Measurements from ENCODE around the gene RPH3AL. TPM values are rescaled to one million over a fixed set of nuclear protein-coding genes. Genes with fewer than 3 reads are reported as not detected.
"Not testable (repeated sequence)": the region's sequence is repeated elsewhere in the genome, so short reads cannot be mapped to it uniquely, and the experiment has no call there.

RPH3AL gene
- total RNA-seq, 2 experiments from 2014 or later: 1.6 to 2.2 TPM

DNA sequence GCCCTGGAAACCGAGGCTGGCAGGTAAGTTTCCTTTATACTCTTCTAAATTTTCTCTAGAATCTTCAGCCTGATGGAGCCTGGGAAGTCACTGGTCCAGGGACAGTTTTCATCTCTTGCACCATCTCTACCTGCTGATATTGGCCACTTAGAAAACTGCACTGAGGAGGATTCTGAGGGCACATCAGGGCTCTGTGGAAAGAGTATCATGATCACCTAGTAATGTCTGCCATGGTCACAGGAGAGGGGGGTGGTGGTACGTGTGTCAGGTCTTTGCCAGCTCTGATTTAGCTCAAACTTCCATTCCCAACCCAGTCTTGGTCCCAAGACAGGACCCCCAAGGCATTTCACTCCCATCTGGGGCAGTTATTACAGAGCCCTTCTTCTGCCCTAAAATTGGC lies 136.0 kb downstream of the RPH3AL start:
- CTCF ChIA-PET: no interaction called here
- Mint-ChIP-seq H3K27ac (no peak overlapping the region), H3K4me3 (no peak overlapping the region), H3K9me3 (no peaks in the 10 kb centered on the region), H3K36me3 (ENCODE audit: low read depth) (no peaks in the 10 kb centered on the region), H3K4me1 (ENCODE audit: low read depth) (no peaks in the 10 kb centered on the region), H3K27me3 (ENCODE audit: low read depth) (no peaks in the 10 kb centered on the region)
- intact Hi-C loops (cut with micrococcal nuclease): no loop called here
- no peak for DNase-seq

DNA sequence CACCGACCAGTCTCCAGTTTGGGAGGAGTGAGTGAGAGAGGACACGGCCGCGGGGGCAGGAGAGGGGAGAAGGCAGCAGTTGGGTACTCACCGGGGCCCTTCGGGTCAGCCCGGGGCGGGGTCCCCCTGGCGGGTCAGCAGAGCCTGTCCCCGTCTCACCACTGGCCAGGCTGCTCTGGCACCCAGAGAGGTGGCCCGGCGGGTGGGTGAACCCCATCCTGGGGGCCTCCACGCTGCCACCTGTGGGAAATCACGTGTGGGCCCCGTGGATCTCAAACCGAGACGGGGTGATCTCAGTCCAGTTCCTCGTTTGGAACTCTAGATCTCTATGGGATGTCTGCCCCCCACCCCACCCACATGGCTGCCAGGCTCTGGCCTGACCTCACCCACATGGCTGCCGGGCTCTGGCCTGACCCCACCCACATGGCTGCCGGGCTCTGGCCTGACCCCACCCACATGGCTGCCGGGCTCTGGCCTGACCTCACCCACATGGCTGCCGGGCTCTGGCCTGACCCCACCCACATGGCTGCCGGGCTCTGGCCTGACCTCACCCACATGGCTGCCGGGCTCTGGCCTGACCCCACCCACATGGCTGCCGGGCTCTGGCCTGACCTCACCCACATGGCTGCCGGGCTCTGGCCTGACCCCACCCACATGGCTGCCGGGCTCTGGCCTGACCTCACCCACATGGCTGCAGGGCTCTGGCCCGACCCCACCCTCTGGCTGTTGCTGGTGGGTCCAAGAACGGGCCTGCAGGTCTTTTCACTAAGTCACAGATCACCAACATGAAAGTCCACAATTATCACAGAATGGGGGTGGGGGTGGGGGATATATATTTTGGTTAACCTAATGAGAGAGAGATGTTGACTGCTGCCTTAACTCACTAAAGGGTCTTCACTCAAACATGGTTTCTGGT lies 136.8 kb downstream of the RPH3AL start:
- H3K4me1 Mint-ChIP-seq (ENCODE audit: low read depth); H3K9me3 Mint-ChIP-seq; CTCF ChIA-PET; H3K4me3 Mint-ChIP-seq; H3K36me3 Mint-ChIP-seq (ENCODE audit: low read depth); intact Hi-C loops (cut with micrococcal nuclease); H3K27ac Mint-ChIP-seq; H3K27me3 Mint-ChIP-seq (ENCODE audit: low read depth); DNase-seq: not testable (repeated sequence)

- intact Hi-C loops (cut with micrococcal nuclease): no loop called here
- no peaks in the 10 kb centered on the region for H3K36me3 Mint-ChIP-seq (ENCODE audit: low read depth)
- no peaks in the 10 kb centered on the region for H3K4me1 Mint-ChIP-seq (ENCODE audit: low read depth)
- H3K9me3 Mint-ChIP-seq: no peaks in the 10 kb centered on the region
- no peak for DNase-seq
- H3K27ac Mint-ChIP-seq: no peak overlapping the region
- H3K4me3 Mint-ChIP-seq: no peak overlapping the region
- CTCF ChIA-PET: no interaction called here
- no peaks in the 10 kb centered on the region for H3K27me3 Mint-ChIP-seq (ENCODE audit: low read depth)
Observed at GRCh38 chr17:214881-215331, 137.7 kb downstream of the RPH3AL start.

- H3K4me3 Mint-ChIP-seq: no peak overlapping the region
- no peaks in the 10 kb centered on the region for H3K9me3 Mint-ChIP-seq
- H3K27me3 Mint-ChIP-seq (ENCODE audit: low read depth): peaks cover 4% of the 10 kb centered on the region
- no peak for DNase-seq
- no peak overlapping the region for H3K27ac Mint-ChIP-seq
- no peaks in the 10 kb centered on the region for H3K4me1 Mint-ChIP-seq (ENCODE audit: low read depth)
- peaks cover 1% of the 10 kb centered on the region for H3K36me3 Mint-ChIP-seq (ENCODE audit: low read depth)
- CTCF ChIA-PET: interaction anchor here (0.5 kb wide), 1 partner anchor 48 kb away, joined by 3 read pairs; no protein-coding TSS in a partner anchor
- intact Hi-C loops (cut with micrococcal nuclease): no loop called here
Observed at GRCh38 chr17:213286-214105, 139.1 kb downstream of the RPH3AL start.

- H3K27me3 Mint-ChIP-seq (ENCODE audit: low read depth): peaks cover 13% of the 10 kb centered on the region
- H3K27ac Mint-ChIP-seq: no peak overlapping the region
- CTCF ChIA-PET: no interaction called here
- no peaks in the 10 kb centered on the region for H3K9me3 Mint-ChIP-seq
- no peak for DNase-seq
- H3K4me3 Mint-ChIP-seq: no peak overlapping the region
- H3K36me3 Mint-ChIP-seq (ENCODE audit: low read depth): peaks cover 1% of the 10 kb centered on the region
- H3K4me1 Mint-ChIP-seq (ENCODE audit: low read depth): no peaks in the 10 kb centered on the region
- intact Hi-C loops (cut with micrococcal nuclease): no loop called here
Observed at GRCh38 chr17:210402-210801, 142.2 kb downstream of the RPH3AL start.

DNA sequence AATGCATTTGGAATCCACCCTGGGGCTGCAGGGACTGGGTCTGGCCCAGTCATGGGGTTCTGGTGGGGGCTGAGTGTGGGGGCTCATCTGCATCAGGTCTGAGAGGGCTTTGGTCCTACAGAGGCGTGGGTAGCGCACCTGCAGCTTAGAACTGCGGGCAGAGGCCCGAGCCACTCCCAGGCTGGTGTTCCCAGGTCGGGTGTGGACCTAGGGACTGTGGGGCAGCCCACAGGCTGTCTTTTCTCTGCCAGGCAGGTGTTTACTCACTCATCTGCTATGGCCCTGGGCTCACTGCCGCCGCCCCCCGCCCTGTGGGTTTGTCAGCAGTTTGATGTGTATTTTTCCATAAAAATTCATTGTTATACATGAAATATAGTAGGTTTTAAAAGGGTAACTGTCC lies 144.2 kb downstream of the RPH3AL start:
- H3K27me3 Mint-ChIP-seq (ENCODE audit: low read depth): peaks cover 13% of the 10 kb centered on the region
- H3K4me1 Mint-ChIP-seq (ENCODE audit: low read depth): no peaks in the 10 kb centered on the region
- H3K36me3 Mint-ChIP-seq (ENCODE audit: low read depth): peaks cover 1% of the 10 kb centered on the region
- no peaks in the 10 kb centered on the region for H3K9me3 Mint-ChIP-seq
- H3K27ac Mint-ChIP-seq: no peak overlapping the region
- intact Hi-C loops (cut with micrococcal nuclease): no loop called here
- CTCF ChIA-PET: no interaction called here
- H3K4me3 Mint-ChIP-seq: no peak overlapping the region
- DNase-seq: no peak

DNA sequence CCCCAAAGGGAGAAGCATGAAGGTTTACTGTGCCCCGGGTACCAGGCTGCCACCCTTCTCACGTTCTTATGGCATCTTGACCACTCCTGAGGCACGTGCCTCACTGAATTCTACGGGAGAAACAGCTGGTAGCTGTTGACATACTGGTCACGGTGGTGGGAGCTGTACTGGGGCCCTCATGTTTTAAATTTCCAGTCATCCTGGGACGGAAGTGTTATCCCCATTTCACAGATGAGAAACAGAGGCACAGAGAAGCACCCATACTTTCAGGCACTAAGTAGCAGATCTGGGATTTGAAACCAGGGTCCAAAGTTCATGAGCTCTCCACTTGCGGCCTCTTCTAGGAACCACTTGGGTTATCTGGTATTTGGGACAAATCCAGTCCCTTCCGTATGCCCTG lies 144.8 kb downstream of the RPH3AL start:
- Mint-ChIP-seq H3K27me3 (ENCODE audit: low read depth) (peaks cover 13% of the 10 kb centered on the region), H3K4me3 (no peak overlapping the region), H3K9me3 (no peaks in the 10 kb centered on the region), H3K4me1 (ENCODE audit: low read depth) (no peaks in the 10 kb centered on the region), H3K27ac (no peak overlapping the region), H3K36me3 (ENCODE audit: low read depth) (peaks cover 1% of the 10 kb centered on the region)
- DNase-seq: no peak
- CTCF ChIA-PET: no interaction called here
- intact Hi-C loops (cut with micrococcal nuclease): no loop called here

DNA sequence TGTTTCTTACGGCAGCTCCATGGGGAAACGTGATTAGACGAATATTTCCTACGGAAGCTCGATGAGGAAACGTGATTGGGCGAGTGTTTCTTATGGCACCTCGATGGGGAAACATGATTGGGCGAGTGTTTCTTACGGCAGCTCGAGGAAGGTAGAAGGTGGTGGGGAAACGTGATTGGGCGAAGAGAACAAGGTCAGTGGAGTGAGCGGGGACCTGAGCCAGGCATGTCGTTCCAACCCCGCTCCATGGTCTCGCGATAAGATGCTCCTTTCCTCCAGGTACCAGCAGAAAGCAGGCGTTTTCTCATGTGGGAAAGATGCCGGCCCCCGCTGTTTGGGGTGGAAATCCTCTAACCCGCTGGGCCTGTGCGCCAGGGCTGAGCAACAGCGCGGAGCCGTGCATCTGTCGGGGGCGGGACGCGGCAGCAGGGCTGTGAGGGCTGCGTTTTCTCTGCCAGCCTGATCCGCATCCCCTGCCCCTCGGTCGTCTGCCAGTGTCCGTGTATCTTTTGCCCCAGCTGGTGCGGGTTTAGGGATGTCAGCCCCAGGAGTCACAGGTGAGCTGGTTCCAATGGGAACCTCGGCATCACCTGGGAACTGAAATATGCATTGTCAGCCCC lies 145.6 kb downstream of the RPH3AL start:
- no peak for DNase-seq
- CTCF ChIA-PET: interaction anchor here (0.7 kb wide), 2 partner anchors 493 to 737 kb away, joined by 3 read pairs; no protein-coding TSS in a partner anchor
- intact Hi-C loops (cut with micrococcal nuclease): no loop called here
- peaks cover 13% of the 10 kb centered on the region for H3K27me3 Mint-ChIP-seq (ENCODE audit: low read depth)
- H3K4me1 Mint-ChIP-seq (ENCODE audit: low read depth): no peaks in the 10 kb centered on the region
- H3K27ac Mint-ChIP-seq: no peak overlapping the region
- peaks cover 1% of the 10 kb centered on the region for H3K36me3 Mint-ChIP-seq (ENCODE audit: low read depth)
- H3K4me3 Mint-ChIP-seq: no peak overlapping the region
- no peaks in the 10 kb centered on the region for H3K9me3 Mint-ChIP-seq

GRCh38 chr17:206484-206883 lies 146.1 kb downstream of the RPH3AL start:
- H3K9me3 Mint-ChIP-seq; intact Hi-C loops (cut with micrococcal nuclease); H3K4me1 Mint-ChIP-seq (ENCODE audit: low read depth); H3K27ac Mint-ChIP-seq; H3K36me3 Mint-ChIP-seq (ENCODE audit: low read depth); DNase-seq; H3K4me3 Mint-ChIP-seq: not testable (repeated sequence)
- H3K27me3 Mint-ChIP-seq (ENCODE audit: low read depth): peaks cover 13% of the 10 kb centered on the region
- CTCF ChIA-PET: interaction anchor here (0.7 kb wide), 2 partner anchors 494 to 738 kb away, joined by 3 read pairs; no protein-coding TSS in a partner anchor

DNA sequence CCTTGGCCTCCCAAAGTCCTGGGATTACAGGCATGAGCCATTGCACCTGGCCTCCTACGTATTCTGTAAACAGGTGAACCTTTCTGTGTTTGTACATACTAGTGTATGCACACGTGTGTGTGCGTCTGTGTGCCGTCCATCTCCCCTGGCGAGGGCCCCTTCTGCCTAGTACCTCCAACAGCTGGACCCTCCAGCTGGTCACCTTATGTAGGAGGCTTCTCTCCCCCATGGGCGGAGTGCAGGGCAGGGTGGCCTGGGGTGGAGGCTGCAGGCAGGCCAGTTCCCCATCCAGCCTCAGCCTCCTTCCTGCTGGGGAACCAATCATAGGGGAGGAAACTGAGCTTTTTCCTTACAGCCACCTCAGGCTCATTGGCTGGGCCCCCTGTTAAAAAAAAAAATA lies 146.8 kb downstream of the RPH3AL start:
- H3K4me1 Mint-ChIP-seq (ENCODE audit: low read depth): no peaks in the 10 kb centered on the region
- H3K27me3 Mint-ChIP-seq (ENCODE audit: low read depth): peaks cover 13% of the 10 kb centered on the region
- H3K27ac Mint-ChIP-seq: no peak overlapping the region
- no peak overlapping the region for H3K4me3 Mint-ChIP-seq
- DNase-seq: no peak
- H3K9me3 Mint-ChIP-seq: no peaks in the 10 kb centered on the region
- intact Hi-C loops (cut with micrococcal nuclease): no loop called here
- CTCF ChIA-PET: no interaction called here
- peaks cover 1% of the 10 kb centered on the region for H3K36me3 Mint-ChIP-seq (ENCODE audit: low read depth)

DNA sequence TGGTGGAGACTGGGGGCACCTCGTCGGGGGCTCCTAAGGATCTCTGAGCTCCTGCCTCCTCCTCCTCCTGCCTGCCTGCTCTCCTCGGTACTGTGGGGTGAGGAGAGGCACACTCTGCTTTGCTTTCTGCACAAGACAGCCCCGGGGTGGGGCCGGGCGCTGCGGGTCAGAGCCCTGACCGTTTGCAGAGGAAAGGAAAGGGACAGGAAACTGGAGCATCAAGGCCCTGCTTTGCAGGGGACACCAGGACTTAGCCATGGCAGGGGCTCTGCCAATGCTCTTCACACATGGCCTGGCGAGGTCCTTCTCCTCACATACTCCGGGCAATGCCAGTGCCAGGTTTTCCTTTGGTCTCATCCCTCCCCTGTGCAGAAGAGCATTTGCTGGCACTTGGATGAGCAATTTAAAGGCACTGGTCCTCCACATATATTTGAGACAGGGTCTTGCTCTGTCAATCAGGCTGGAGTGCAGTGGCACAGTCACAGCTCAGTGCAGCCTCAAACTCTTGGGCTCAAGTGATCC lies 147.4 kb downstream of the RPH3AL start:
- DNase-seq: no peak
- CTCF ChIA-PET: interaction anchor here (0.6 kb wide), 1 partner anchor 340 kb away, joined by 3 read pairs; no protein-coding TSS in a partner anchor
- H3K9me3 Mint-ChIP-seq: no peaks in the 10 kb centered on the region
- H3K4me1 Mint-ChIP-seq (ENCODE audit: low read depth): no peaks in the 10 kb centered on the region
- no peak overlapping the region for H3K4me3 Mint-ChIP-seq
- intact Hi-C loops (cut with micrococcal nuclease): no loop called here
- peaks cover 17% of the 10 kb centered on the region for H3K27me3 Mint-ChIP-seq (ENCODE audit: low read depth)
- no peak overlapping the region for H3K27ac Mint-ChIP-seq
- peaks cover 1% of the 10 kb centered on the region for H3K36me3 Mint-ChIP-seq (ENCODE audit: low read depth)
